Mesenchymal stem cell (in vitro differentiated cells and primary cell): ENCODE measurements around the gene SYTL3.

Source experiments
- DNase-seq: peaks from one replicate; pipeline ENCODE4 v3.0.0-alpha.2; 2013
- H2AFZ ChIP-seq: one replicate; pipeline ENCODE4 v1.6.1; 2013; ENCODE audit warnings: low read depth, mild to moderate bottlenecking, control low read depth, inconsistent platforms, low read length, moderate library complexity
- H2AK5ac ChIP-seq: 2 replicates; pipeline ENCODE4 v1.6.1; 2013; ENCODE audit warnings: low read length, moderate library complexity, mild to moderate bottlenecking, inconsistent platforms; ENCODE audit not compliant: severe bottlenecking
- H2BK120ac ChIP-seq: one replicate; pipeline ENCODE4 v1.6.1; 2013; ENCODE audit warnings: low read depth, mild to moderate bottlenecking, inconsistent platforms, low read length, moderate library complexity
- H2BK12ac ChIP-seq, 2 experiments: one replicate each; pipeline ENCODE4 v1.6.1; 2013; ENCODE audit warnings: inconsistent platforms in 2 of 2, low read length in 2 of 2, mild to moderate bottlenecking in 2 of 2, moderate library complexity in 2 of 2, control low read depth in 1 of 2
- H2BK15ac ChIP-seq: one replicate; pipeline ENCODE4 v1.6.1; 2013; ENCODE audit warnings: mild to moderate bottlenecking, low read depth, inconsistent platforms; ENCODE audit not compliant: poor library complexity, severe bottlenecking
- H2BK5ac ChIP-seq: 2 replicates; pipeline ENCODE4 v1.6.1; 2013; ENCODE audit warnings: low read depth, mild to moderate bottlenecking, low read length, control low read depth, inconsistent platforms; ENCODE audit not compliant: poor library complexity, severe bottlenecking
- H3K14ac ChIP-seq, 2 experiments: one replicate each; pipeline ENCODE4 v1.6.1; 2013; ENCODE audit warnings: inconsistent platforms in 2 of 2, low read length in 2 of 2, control low read depth in 1 of 2, mild to moderate bottlenecking in 1 of 2, moderate library complexity in 1 of 2
- H3K18ac ChIP-seq, 2 experiments: one replicate each; pipeline ENCODE4 v1.6.1; 2013; ENCODE audit warnings: inconsistent platforms in 2 of 2, low read length in 2 of 2, control low read depth in 1 of 2, low read depth in 1 of 2, mild to moderate bottlenecking in 1 of 2
- H3K23ac ChIP-seq, 2 experiments: one replicate each; pipeline ENCODE4 v1.6.1; 2013; ENCODE audit warnings: inconsistent platforms in 2 of 2, low read length in 2 of 2, mild to moderate bottlenecking in 2 of 2, moderate library complexity in 2 of 2, control low read depth in 1 of 2
- H3K27ac ChIP-seq: 2 replicates; pipeline ENCODE4 v1.5.1; 2013; ENCODE audit warnings: mild to moderate bottlenecking, moderate library complexity, low read length, control low read depth, inconsistent platforms; ENCODE audit not compliant: poor library complexity, severe bottlenecking
- H3K27me3 ChIP-seq, 2 experiments: 2 replicates each; pipeline versions ENCODE4 v1.6.1 to v1.7.0; 2013; ENCODE audit warnings: low read length in 2 of 2, mild to moderate bottlenecking in 2 of 2, moderate library complexity in 2 of 2, control low read depth in 1 of 2, inconsistent platforms in 1 of 2; ENCODE audit not compliant: control insufficient read depth in 1 of 2, insufficient read depth in 1 of 2
- H3K36me3 ChIP-seq, 2 experiments: 2 replicates each; pipeline versions ENCODE4 v1.6.1 to v1.7.0; 2013; ENCODE audit warnings: low read length in 2 of 2, control low read depth in 1 of 2, inconsistent platforms in 1 of 2, low read depth in 1 of 2, mild to moderate bottlenecking in 1 of 2; ENCODE audit not compliant: insufficient read depth in 2 of 2, control insufficient read depth in 1 of 2
- H3K4ac ChIP-seq, 2 experiments: one replicate each; pipeline ENCODE4 v1.6.1; 2013; ENCODE audit warnings: inconsistent platforms in 2 of 2, low read length in 2 of 2, mild to moderate bottlenecking in 2 of 2, moderate library complexity in 2 of 2, control low read depth in 1 of 2, low read depth in 1 of 2
- H3K4me1 ChIP-seq: 2 replicates; pipeline ENCODE4 v1.6.1; 2013; ENCODE audit warnings: low read depth, low read length, control low read depth; ENCODE audit not compliant: control insufficient read depth, insufficient read depth
- H3K4me2 ChIP-seq: 2 replicates; pipeline ENCODE4 v1.6.1; 2013; ENCODE audit warnings: low read length, mild to moderate bottlenecking, inconsistent platforms; ENCODE audit not compliant: poor library complexity, severe bottlenecking
- H3K4me3 ChIP-seq, 2 experiments: 2 replicates each; pipeline versions ENCODE4 v1.5.1 to v1.7.0; 2013; ENCODE audit warnings: low read length in 2 of 2, mild to moderate bottlenecking in 2 of 2, control low read depth in 1 of 2, low read depth in 1 of 2; ENCODE audit not compliant: insufficient read depth in 1 of 2
- H3K79me1 ChIP-seq: replicated peaks from 2 replicates; pipeline ENCODE4 v1.6.1; 2013; ENCODE audit warnings: mild to moderate bottlenecking, control low read depth, low read length, inconsistent platforms; ENCODE audit not compliant: poor library complexity, severe bottlenecking
- H3K9ac ChIP-seq: 2 replicates; pipeline ENCODE4 v1.7.0; 2013; ENCODE audit warnings: mild to moderate bottlenecking, low read length, moderate library complexity
- H3K9me3 ChIP-seq: 2 replicates; pipeline ENCODE4 v1.7.0; 2013; ENCODE audit warnings: mild to moderate bottlenecking, low read length; ENCODE audit not compliant: control insufficient read depth
- H4K8ac ChIP-seq: one replicate; pipeline ENCODE4 v1.6.1; 2013; ENCODE audit warnings: inconsistent platforms, mild to moderate bottlenecking, low read length, moderate library complexity
- H4K91ac ChIP-seq: one replicate; pipeline ENCODE4 v1.6.1; 2013; ENCODE audit warnings: mild to moderate bottlenecking, low read length, inconsistent platforms
- WGBS: methylation state at CpG from one replicate; pipeline ENCODE4 v1.1.7; 2013; ENCODE audit warnings: mixed read lengths; 5-methylcytosine and 5-hydroxymethylcytosine counted together

SYTL3 gene

GRCh38 chr6:158703837-158704822, 54.3 kb downstream of the SYTL3 start:
- Histone ChIP-seq H4K8ac (peak overlapping the region; percentile 94), H3K9me3 (no peaks in the 10 kb centered on the region)

GRCh38 chr6:158705386-158706126, 55.7 kb downstream of the SYTL3 start:
- H3K23ac ChIP-seq: no peak overlapping the region
- no peak for DNase-seq
- 85% methylated on average over 13 of the region's 13 CpGs for WGBS
- H4K8ac ChIP-seq: peak overlapping the region; percentile 12
- no peak overlapping the region for H2BK5ac ChIP-seq
- peak overlapping the region in 1 of 2 experiments; percentile 8 for H2BK12ac ChIP-seq
- no peak overlapping the region for H2BK120ac ChIP-seq
- peaks cover 19% of the 10 kb centered on the region for H3K4me1 ChIP-seq
- peak overlapping the region; percentile 46 for H4K91ac ChIP-seq
- H3K4me2 ChIP-seq: no peak overlapping the region
- no peak overlapping the region for H2AFZ ChIP-seq
- H3K4ac ChIP-seq: peak overlapping the region in 1 of 2 experiments; percentile 5
- H3K27ac ChIP-seq: no peak overlapping the region
- H3K9me3 ChIP-seq: no peaks in the 10 kb centered on the region
- H3K27me3 ChIP-seq: no peaks in the 10 kb centered on the region
- H3K18ac ChIP-seq: no peak overlapping the region
- H3K14ac ChIP-seq: no peak overlapping the region
- H3K36me3 ChIP-seq: no peaks in the 10 kb centered on the region
- H2AK5ac ChIP-seq: peak overlapping the region; percentile 45
- H3K79me1 ChIP-seq: no peaks in the 10 kb centered on the region
- no peak overlapping the region for H3K9ac ChIP-seq
- H3K4me3 ChIP-seq: no peak overlapping the region
- H2BK15ac ChIP-seq: peak overlapping the region; percentile 80

More at GRCh38 chr6:158703837-158704822, 54.3 kb downstream of the SYTL3 start:
- H3K4me2 ChIP-seq: peak overlapping the region; percentile 100
- no peak overlapping the region for H3K23ac ChIP-seq
- peak; percentile 59 for DNase-seq
- no peak overlapping the region for H2BK5ac ChIP-seq
- no peaks in the 10 kb centered on the region for H3K79me1 ChIP-seq
- H2BK120ac ChIP-seq: no peak overlapping the region
- peak overlapping the region; percentile 50 to 79 for H3K4me3 ChIP-seq
- H3K36me3 ChIP-seq: no peaks in the 10 kb centered on the region
- peak overlapping the region; percentile 86 for H4K91ac ChIP-seq
- peak overlapping the region; percentile 61 for H2AK5ac ChIP-seq
- peak overlapping the region; percentile 94 for H2BK15ac ChIP-seq
- H3K27ac ChIP-seq: no peak overlapping the region
- H3K18ac ChIP-seq: peak overlapping the region; percentile 79 to 84
- peaks cover 19% of the 10 kb centered on the region for H3K4me1 ChIP-seq
- WGBS: 19% methylated on average over 41 of the region's 42 CpGs
- no peaks in the 10 kb centered on the region for H3K27me3 ChIP-seq
- no peak overlapping the region for H3K4ac ChIP-seq
- H2AFZ ChIP-seq: peak overlapping the region; percentile 90
- peak overlapping the region in 1 of 2 experiments; percentile 96 for H3K14ac ChIP-seq
- peak overlapping the region; percentile 53 to 95 for H2BK12ac ChIP-seq
- H3K9ac ChIP-seq: peak overlapping the region; percentile 75

- H3K9me3 ChIP-seq: no peaks in the 10 kb centered on the region
- peak overlapping the region; percentile 39 for H3K9ac ChIP-seq
- no peak overlapping the region for H3K14ac ChIP-seq
- H2AFZ ChIP-seq: no peak overlapping the region
- H2BK15ac ChIP-seq: no peak overlapping the region
- H3K4me1 ChIP-seq: peaks cover 19% of the 10 kb centered on the region
- H3K4ac ChIP-seq: no peak overlapping the region
- H2AK5ac ChIP-seq: peak overlapping the region; percentile 92
- no peaks in the 10 kb centered on the region for H3K79me1 ChIP-seq
- H3K4me2 ChIP-seq: no peak overlapping the region
- peak overlapping the region; percentile 77 for H4K8ac ChIP-seq
- H2BK120ac ChIP-seq: no peak overlapping the region
- H3K36me3 ChIP-seq: no peaks in the 10 kb centered on the region
- H3K27ac ChIP-seq: no peak overlapping the region
- 32% methylated on average over 4 of the region's 6 CpGs for WGBS
- H4K91ac ChIP-seq: peak overlapping the region; percentile 65
- no peak overlapping the region for H3K23ac ChIP-seq
- H3K4me3 ChIP-seq: no peak overlapping the region
- no peaks in the 10 kb centered on the region for H3K27me3 ChIP-seq
- DNase-seq: peak; percentile 70
- no peak overlapping the region for H2BK5ac ChIP-seq
- peak overlapping the region; percentile 75 to 94 for H2BK12ac ChIP-seq
- peak overlapping the region in 1 of 2 experiments; percentile 1 for H3K18ac ChIP-seq
These were observed 56.6 kb downstream of the SYTL3 start for GRCh38 chr6:158706369-158706982.
